Osteoblast (primary cell): ENCODE results near the gene NR4A3. TPM values are rescaled to one million over a fixed set of nuclear protein-coding genes. Genes with fewer than 3 reads are reported as not detected.

Experiments
- DNase-seq: peaks from one replicate; pipeline ENCODE4 v3.0.0; 2011; ENCODE audit warnings: low spot score, mixed read lengths; ENCODE audit not compliant: insufficient read length; ENCODE audit errors: missing footprints
- H2AFZ ChIP-seq: 2 replicates; pipeline ENCODE4 v1.6.0; 2011; ENCODE audit warnings: mild to moderate bottlenecking, low read length
- H3K27ac ChIP-seq: 2 replicates; pipeline ENCODE4 v1.5.1; 2011; ENCODE audit warnings: mild to moderate bottlenecking, low read depth, low read length, moderate library complexity
- H3K27me3 ChIP-seq: 2 replicates; pipeline ENCODE4 v1.6.0; 2012; ENCODE audit warnings: mild to moderate bottlenecking, control low read depth, inconsistent platforms, low read length, moderate library complexity; ENCODE audit not compliant: insufficient read depth
- H3K36me3 ChIP-seq: 2 replicates; pipeline ENCODE4 v1.5.1; 2011; ENCODE audit warnings: mild to moderate bottlenecking, low read length, control low read depth, moderate library complexity; ENCODE audit not compliant: insufficient read depth
- H3K4me1 ChIP-seq: 2 replicates; pipeline ENCODE4 v1.5.1; 2011; ENCODE audit warnings: mild to moderate bottlenecking, low read length, control low read depth, moderate library complexity; ENCODE audit not compliant: insufficient read depth
- H3K4me2 ChIP-seq: 2 replicates; pipeline ENCODE4 v1.6.0; 2011; ENCODE audit warnings: mild to moderate bottlenecking, low read length; ENCODE audit not compliant: insufficient read depth
- H3K4me3 ChIP-seq: fragments of 200-600 bp; sonication (generic); 3 replicates; pipeline ENCODE4 v1.5.1; 2012; ENCODE audit warnings: mild to moderate bottlenecking, low read length, inconsistent platforms; ENCODE audit not compliant: insufficient read depth
- H3K79me2 ChIP-seq: 2 replicates; pipeline ENCODE4 v1.6.0; 2012; ENCODE audit warnings: mild to moderate bottlenecking, low read length, control low read depth, inconsistent platforms; ENCODE audit not compliant: insufficient read depth
- H3K9me3 ChIP-seq: 2 replicates; pipeline ENCODE4 v1.5.1; 2011; ENCODE audit warnings: low read depth, low read length, control low read depth
- H4K20me1 ChIP-seq: 2 replicates; pipeline ENCODE4 v1.6.0; 2012; ENCODE audit warnings: mild to moderate bottlenecking, low read length, control low read depth; ENCODE audit not compliant: insufficient read depth
- total RNA-seq: library from RNA; depleted of rRNA; stranded (reverse); fragments of >200 nt; gene quantifications from 2 replicates; pipeline ENCODE4 v1.2.3, GENCODE V29; 2012
- TF ChIP-seq, protein P1 (sequence below): IDR thresholded peaks from 2 replicates; pipeline ENCODE4 v1.5.1; 2011; ENCODE audit warnings: mild to moderate bottlenecking, low read depth, low read length, moderate library complexity; ENCODE audit errors: extremely low read depth

The NR4A3 gene
- total RNA-seq, 1 donor, result 0.36 TPM

- peaks cover 6% of the 10 kb centered on the region for H3K27me3 ChIP-seq
- no peaks in the 10 kb centered on the region for H4K20me1 ChIP-seq
- H3K27ac ChIP-seq, result no peak overlapping the region
- H2AFZ ChIP-seq, result no peak overlapping the region
- no peaks in the 10 kb centered on the region for H3K79me2 ChIP-seq
- H3K4me1 ChIP-seq, result no peaks in the 10 kb centered on the region
- H3K4me3 ChIP-seq, result no peak overlapping the region
- H3K36me3 ChIP-seq, result no peaks in the 10 kb centered on the region
- no peaks in the 10 kb centered on the region for H3K9me3 ChIP-seq
- TF ChIP-seq, protein P1, sequence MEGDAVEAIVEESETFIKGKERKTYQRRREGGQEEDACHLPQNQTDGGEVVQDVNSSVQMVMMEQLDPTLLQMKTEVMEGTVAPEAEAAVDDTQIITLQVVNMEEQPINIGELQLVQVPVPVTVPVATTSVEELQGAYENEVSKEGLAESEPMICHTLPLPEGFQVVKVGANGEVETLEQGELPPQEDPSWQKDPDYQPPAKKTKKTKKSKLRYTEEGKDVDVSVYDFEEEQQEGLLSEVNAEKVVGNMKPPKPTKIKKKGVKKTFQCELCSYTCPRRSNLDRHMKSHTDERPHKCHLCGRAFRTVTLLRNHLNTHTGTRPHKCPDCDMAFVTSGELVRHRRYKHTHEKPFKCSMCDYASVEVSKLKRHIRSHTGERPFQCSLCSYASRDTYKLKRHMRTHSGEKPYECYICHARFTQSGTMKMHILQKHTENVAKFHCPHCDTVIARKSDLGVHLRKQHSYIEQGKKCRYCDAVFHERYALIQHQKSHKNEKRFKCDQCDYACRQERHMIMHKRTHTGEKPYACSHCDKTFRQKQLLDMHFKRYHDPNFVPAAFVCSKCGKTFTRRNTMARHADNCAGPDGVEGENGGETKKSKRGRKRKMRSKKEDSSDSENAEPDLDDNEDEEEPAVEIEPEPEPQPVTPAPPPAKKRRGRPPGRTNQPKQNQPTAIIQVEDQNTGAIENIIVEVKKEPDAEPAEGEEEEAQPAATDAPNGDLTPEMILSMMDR, result no peak
- DNase-seq, result no peak
- no peak overlapping the region for H3K4me2 ChIP-seq
Measured at GRCh38 chr9:99878651-99879050, 57.0 kb downstream of the NR4A3 start.

- Histone ChIP-seq H3K27me3 (peaks cover 2% of the 10 kb centered on the region), H3K79me2 (no peaks in the 10 kb centered on the region), H3K27ac (no peak overlapping the region), H3K9me3 (no peaks in the 10 kb centered on the region), H3K4me1 (no peaks in the 10 kb centered on the region), H3K36me3 (no peaks in the 10 kb centered on the region), H3K4me2 (no peak overlapping the region), H4K20me1 (no peaks in the 10 kb centered on the region), H2AFZ (no peak overlapping the region), H3K4me3 (no peak overlapping the region)
- no peak for DNase-seq
- TF ChIP-seq, protein P1, result no peak
Measured at GRCh38 chr9:99881769-99882168, 60.1 kb downstream of the NR4A3 start.

GRCh38 chr9:99885747-99886146 is 64.1 kb downstream of the NR4A3 start:
- H3K4me1 ChIP-seq, result no peaks in the 10 kb centered on the region
- TF ChIP-seq, protein P1, result no peak
- H3K79me2 ChIP-seq, result no peaks in the 10 kb centered on the region
- no peak overlapping the region for H3K27ac ChIP-seq
- H4K20me1 ChIP-seq, result no peaks in the 10 kb centered on the region
- no peaks in the 10 kb centered on the region for H3K9me3 ChIP-seq
- H2AFZ ChIP-seq, result no peak overlapping the region
- H3K36me3 ChIP-seq, result no peaks in the 10 kb centered on the region
- no peak for DNase-seq
- no peaks in the 10 kb centered on the region for H3K27me3 ChIP-seq
- H3K4me2 ChIP-seq, result no peak overlapping the region
- no peak overlapping the region for H3K4me3 ChIP-seq

GRCh38 chr9:99889120-99889519 is 67.4 kb downstream of the NR4A3 start:
- no peaks in the 10 kb centered on the region for H3K4me1 ChIP-seq
- H3K27ac ChIP-seq, result no peak overlapping the region

More at GRCh38 chr9:99889120-99889519, 67.4 kb downstream of the NR4A3 start:
- DNase-seq, result no peak
- Histone ChIP-seq H4K20me1 (no peaks in the 10 kb centered on the region), H3K4me3 (no peak overlapping the region), H3K36me3 (no peaks in the 10 kb centered on the region), H3K4me2 (no peak overlapping the region), H3K79me2 (no peaks in the 10 kb centered on the region), H2AFZ (no peak overlapping the region), H3K27me3 (peaks cover 22% of the 10 kb centered on the region), H3K9me3 (no peaks in the 10 kb centered on the region)
- TF ChIP-seq, protein P1, result no peak
